ENCODE data around the gene AKAP13.

The AKAP13 gene

DNA sequence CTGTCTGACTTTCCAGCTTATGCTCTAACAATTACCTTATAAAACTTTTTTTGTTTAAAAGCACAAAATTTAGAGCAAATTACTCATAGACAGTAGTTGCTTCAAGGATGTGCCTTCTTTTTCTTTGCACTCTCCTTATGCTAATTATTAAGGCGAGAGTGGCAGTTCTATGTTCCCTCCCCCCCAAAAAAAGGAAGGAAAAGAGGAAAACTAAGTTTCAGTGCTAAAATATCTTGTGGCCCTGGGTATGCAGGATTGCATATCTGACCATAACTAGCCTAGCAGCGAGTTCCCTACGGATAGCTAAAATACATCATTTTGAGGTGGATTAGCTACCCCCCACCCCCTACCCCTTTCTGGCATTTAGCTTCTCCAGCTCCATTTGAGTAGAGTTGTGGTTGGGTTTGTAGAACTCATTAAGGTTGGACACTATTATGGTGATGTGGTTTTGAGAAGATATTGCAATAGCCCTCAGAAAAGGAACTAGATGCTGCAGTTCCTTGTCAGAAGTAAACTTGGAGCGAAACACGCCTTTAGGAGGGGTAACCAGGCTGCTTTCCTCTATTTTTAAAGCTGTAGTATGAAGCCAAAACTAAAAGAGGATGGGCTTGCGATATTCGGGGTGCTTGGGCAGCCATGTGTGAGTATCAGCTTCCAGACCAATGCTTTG, 174.6 kb downstream of the AKAP13 start:
- H3K27me3 ChIP-seq (ENCODE audit: low read depth, low read length): no peaks in the 10 kb centered on the region
- no peaks in the 10 kb centered on the region for H3K9me3 ChIP-seq (ENCODE audit: insufficient read depth, low read length)
- peak overlapping the region; percentile 31 for H3K27ac ChIP-seq (ENCODE audit: low read length)
- H2AFZ ChIP-seq (ENCODE audit: low read depth, low read length): no peak overlapping the region
- peak overlapping the region; percentile 59 for H3K4me3 ChIP-seq (ENCODE audit: low read length)
- H3K4me1 ChIP-seq (ENCODE audit: low read length): peaks cover 28% of the 10 kb centered on the region
- H3K79me2 ChIP-seq (ENCODE audit: low read length): no peaks in the 10 kb centered on the region
- H4K20me1 ChIP-seq (ENCODE audit: insufficient read depth, low read length): peaks cover 19% of the 10 kb centered on the region
- TF ChIP-seq EZH2phosphoT487 (IDR thresholded peaks at IDR 0.05; ENCODE audit: low read depth): no peak
- TF ChIP-seq, protein P1, sequence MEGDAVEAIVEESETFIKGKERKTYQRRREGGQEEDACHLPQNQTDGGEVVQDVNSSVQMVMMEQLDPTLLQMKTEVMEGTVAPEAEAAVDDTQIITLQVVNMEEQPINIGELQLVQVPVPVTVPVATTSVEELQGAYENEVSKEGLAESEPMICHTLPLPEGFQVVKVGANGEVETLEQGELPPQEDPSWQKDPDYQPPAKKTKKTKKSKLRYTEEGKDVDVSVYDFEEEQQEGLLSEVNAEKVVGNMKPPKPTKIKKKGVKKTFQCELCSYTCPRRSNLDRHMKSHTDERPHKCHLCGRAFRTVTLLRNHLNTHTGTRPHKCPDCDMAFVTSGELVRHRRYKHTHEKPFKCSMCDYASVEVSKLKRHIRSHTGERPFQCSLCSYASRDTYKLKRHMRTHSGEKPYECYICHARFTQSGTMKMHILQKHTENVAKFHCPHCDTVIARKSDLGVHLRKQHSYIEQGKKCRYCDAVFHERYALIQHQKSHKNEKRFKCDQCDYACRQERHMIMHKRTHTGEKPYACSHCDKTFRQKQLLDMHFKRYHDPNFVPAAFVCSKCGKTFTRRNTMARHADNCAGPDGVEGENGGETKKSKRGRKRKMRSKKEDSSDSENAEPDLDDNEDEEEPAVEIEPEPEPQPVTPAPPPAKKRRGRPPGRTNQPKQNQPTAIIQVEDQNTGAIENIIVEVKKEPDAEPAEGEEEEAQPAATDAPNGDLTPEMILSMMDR (IDR thresholded peaks at IDR 0.05; ENCODE audit: low read depth, low read length): no peak
- peak overlapping the region; percentile 10 for H3K9ac ChIP-seq (ENCODE audit: low read length)
- peaks cover 8% of the 10 kb centered on the region for H3K36me3 ChIP-seq (replicated peaks; ENCODE audit: low read depth, low read length)
- peak overlapping the region; percentile 72 for H3K4me2 ChIP-seq (ENCODE audit: low read length)

DNA sequence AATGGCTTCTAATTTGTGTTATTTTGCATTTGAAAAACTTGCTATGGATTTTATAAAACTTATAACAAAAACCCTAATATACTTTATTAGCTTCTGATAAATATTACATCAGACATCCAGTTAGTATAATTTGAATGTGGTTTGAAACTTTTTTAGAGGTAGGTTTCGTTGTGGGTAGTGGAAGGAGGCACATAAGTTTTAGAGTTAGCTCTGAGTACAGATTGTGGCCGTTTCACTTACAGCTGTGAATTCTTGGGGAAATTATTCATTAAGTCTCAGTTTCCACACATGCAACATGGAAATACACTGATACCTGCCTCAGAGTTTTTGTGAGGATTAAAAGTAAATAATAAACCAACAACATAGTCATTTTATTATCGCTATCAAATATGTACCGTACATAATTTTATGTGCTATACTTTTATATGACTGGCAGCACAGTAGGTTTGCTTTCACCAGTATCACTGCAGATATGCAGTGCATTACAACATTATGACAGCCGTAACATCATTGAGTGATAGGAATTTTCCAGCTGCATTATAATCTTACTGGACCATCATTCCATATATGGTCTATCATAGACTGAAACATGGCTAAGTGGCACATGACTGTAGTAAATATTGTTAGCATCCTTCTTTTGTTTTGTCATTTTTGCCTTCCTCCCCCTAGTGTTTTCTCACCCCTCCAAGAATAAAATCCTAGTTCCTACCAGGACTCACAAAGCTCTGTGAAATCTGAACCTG, 175.6 kb downstream of the AKAP13 start:
- H3K79me2 ChIP-seq (ENCODE audit: low read length): no peaks in the 10 kb centered on the region
- no peaks in the 10 kb centered on the region for H3K9me3 ChIP-seq (ENCODE audit: insufficient read depth, low read length)
- H4K20me1 ChIP-seq (ENCODE audit: insufficient read depth, low read length): peaks cover 19% of the 10 kb centered on the region
- peak overlapping the region; percentile 59 for H3K4me3 ChIP-seq (ENCODE audit: low read length)
- H3K27me3 ChIP-seq (ENCODE audit: low read depth, low read length): no peaks in the 10 kb centered on the region
- peak overlapping the region; percentile 72 for H3K4me2 ChIP-seq (ENCODE audit: low read length)
- peaks cover 28% of the 10 kb centered on the region for H3K4me1 ChIP-seq (ENCODE audit: low read length)
- H3K9ac ChIP-seq (ENCODE audit: low read length): peak overlapping the region; percentile 10
- no peak overlapping the region for H2AFZ ChIP-seq (ENCODE audit: low read depth, low read length)
- TF ChIP-seq, protein P1 (IDR thresholded peaks at IDR 0.05; ENCODE audit: low read depth, low read length): no peak
- TF ChIP-seq EZH2phosphoT487 (IDR thresholded peaks at IDR 0.05; ENCODE audit: low read depth): no peak
- no peak overlapping the region for H3K27ac ChIP-seq (ENCODE audit: low read length)
- H3K36me3 ChIP-seq (replicated peaks; ENCODE audit: low read depth, low read length): peaks cover 8% of the 10 kb centered on the region

DNA sequence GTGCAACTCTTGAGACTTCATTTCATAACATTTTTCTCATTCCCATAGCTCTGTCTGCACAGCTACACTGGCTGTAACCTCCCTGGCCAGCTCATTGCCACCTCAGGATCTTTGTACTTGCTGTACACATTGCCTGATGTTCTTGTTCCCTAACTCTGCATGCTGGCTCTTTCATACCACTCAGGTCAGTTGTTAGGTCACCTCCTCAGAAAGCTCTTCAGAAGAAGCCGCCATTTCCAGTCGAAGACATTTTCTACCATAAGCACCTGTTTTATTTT, 176.2 kb downstream of the AKAP13 start:
- no peak overlapping the region for H3K9ac ChIP-seq (ENCODE audit: low read length)
- H3K36me3 ChIP-seq (replicated peaks; ENCODE audit: low read depth, low read length): peaks cover 8% of the 10 kb centered on the region
- no peak overlapping the region for H2AFZ ChIP-seq (ENCODE audit: low read depth, low read length)
- no peak overlapping the region for H3K27ac ChIP-seq (ENCODE audit: low read length)
- no peaks in the 10 kb centered on the region for H3K27me3 ChIP-seq (ENCODE audit: low read depth, low read length)
- H3K79me2 ChIP-seq (ENCODE audit: low read length): no peaks in the 10 kb centered on the region
- no peak overlapping the region for H3K4me3 ChIP-seq (ENCODE audit: low read length)
- H3K4me2 ChIP-seq (ENCODE audit: low read length): peak overlapping the region; percentile 72; the same call in 1 of the 2 replicates
- H3K4me1 ChIP-seq (ENCODE audit: low read length): peaks cover 28% of the 10 kb centered on the region
- TF ChIP-seq, protein P1 (IDR thresholded peaks at IDR 0.05; ENCODE audit: low read depth, low read length): no peak
- TF ChIP-seq EZH2phosphoT487 (IDR thresholded peaks at IDR 0.05; ENCODE audit: low read depth): no peak
- no peaks in the 10 kb centered on the region for H3K9me3 ChIP-seq (ENCODE audit: insufficient read depth, low read length)
- peaks cover 19% of the 10 kb centered on the region for H4K20me1 ChIP-seq (ENCODE audit: insufficient read depth, low read length)

DNA sequence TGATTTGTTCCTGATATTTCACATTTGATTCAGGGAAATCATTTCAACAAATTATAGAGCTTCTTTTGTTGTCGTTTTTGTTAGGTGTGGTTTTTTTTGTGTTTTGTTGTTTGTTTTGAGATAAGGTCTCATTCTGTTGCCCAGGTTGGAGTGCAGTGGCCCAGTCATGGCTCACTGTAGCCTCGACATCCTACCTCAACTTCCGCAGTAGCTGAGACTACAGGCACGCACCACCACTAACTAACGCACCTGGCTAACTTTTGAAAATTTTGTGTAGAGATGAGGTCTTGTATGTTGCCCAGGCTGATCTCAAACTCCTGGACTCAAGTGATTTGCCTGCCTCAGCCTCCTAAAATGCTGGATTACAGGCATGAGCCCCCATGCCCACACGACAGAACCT, 177.0 kb downstream of the AKAP13 start:
- Histone ChIP-seq H3K4me2 (ENCODE audit: low read length) (no peak overlapping the region), H3K79me2 (ENCODE audit: low read length) (no peaks in the 10 kb centered on the region), H3K4me1 (ENCODE audit: low read length) (peaks cover 28% of the 10 kb centered on the region)

More for the DNA sequence above, 177.0 kb downstream of the AKAP13 start:
- no peak overlapping the region for H2AFZ ChIP-seq (ENCODE audit: low read depth, low read length)
- no peak overlapping the region for H3K27ac ChIP-seq (ENCODE audit: low read length)
- H4K20me1 ChIP-seq (ENCODE audit: insufficient read depth, low read length): peaks cover 19% of the 10 kb centered on the region
- H3K9me3 ChIP-seq (ENCODE audit: insufficient read depth, low read length): no peaks in the 10 kb centered on the region
- H3K36me3 ChIP-seq (replicated peaks; ENCODE audit: low read depth, low read length): peaks cover 8% of the 10 kb centered on the region
- no peak overlapping the region for H3K9ac ChIP-seq (ENCODE audit: low read length)
- no peaks in the 10 kb centered on the region for H3K27me3 ChIP-seq (ENCODE audit: low read depth, low read length)
- TF ChIP-seq, protein P1 (IDR thresholded peaks at IDR 0.05; ENCODE audit: low read depth, low read length): no peak
- TF ChIP-seq EZH2phosphoT487 (IDR thresholded peaks at IDR 0.05; ENCODE audit: low read depth): no peak
- H3K4me3 ChIP-seq (ENCODE audit: low read length): no peak overlapping the region

All from OCI-LY3 (cell line).